ENCODE measurements around the gene RAB42. TPM values are rescaled to one million over a fixed set of nuclear protein-coding genes. Genes with fewer than 3 reads are reported as not detected.
A peak's percentile ranks its signal among the peaks of the same experiment; 100 is the strongest.

Gene RAB42
- total and polyA plus RNA-seq, 8 donors, result 5.2 to 17.7 (median 6.4) TPM

- no peak overlapping the region for H3K4me3 ChIP-seq
- H3K27ac ChIP-seq, result no peak overlapping the region
- ATAC-seq (no peak), DNase-seq (no peak)
- TF ChIP-seq, protein P1, sequence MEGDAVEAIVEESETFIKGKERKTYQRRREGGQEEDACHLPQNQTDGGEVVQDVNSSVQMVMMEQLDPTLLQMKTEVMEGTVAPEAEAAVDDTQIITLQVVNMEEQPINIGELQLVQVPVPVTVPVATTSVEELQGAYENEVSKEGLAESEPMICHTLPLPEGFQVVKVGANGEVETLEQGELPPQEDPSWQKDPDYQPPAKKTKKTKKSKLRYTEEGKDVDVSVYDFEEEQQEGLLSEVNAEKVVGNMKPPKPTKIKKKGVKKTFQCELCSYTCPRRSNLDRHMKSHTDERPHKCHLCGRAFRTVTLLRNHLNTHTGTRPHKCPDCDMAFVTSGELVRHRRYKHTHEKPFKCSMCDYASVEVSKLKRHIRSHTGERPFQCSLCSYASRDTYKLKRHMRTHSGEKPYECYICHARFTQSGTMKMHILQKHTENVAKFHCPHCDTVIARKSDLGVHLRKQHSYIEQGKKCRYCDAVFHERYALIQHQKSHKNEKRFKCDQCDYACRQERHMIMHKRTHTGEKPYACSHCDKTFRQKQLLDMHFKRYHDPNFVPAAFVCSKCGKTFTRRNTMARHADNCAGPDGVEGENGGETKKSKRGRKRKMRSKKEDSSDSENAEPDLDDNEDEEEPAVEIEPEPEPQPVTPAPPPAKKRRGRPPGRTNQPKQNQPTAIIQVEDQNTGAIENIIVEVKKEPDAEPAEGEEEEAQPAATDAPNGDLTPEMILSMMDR (IDR thresholded peaks at IDR 0.05), result no peak
- no peaks in the 10 kb centered on the region for H3K27me3 ChIP-seq
- intact Hi-C loops (cut with DNase I), result no loop called here
- peaks cover 0 to 5% of the 10 kb centered on the region in 2 donors for H3K36me3 ChIP-seq
- no peaks in the 10 kb centered on the region for H3K9me3 ChIP-seq
- peaks cover 16 to 36% of the 10 kb centered on the region in 2 donors for H3K4me1 ChIP-seq
These were observed 48.7 kb downstream of the RAB42 start for GRCh38 chr1:28640766-28641165.

DNA sequence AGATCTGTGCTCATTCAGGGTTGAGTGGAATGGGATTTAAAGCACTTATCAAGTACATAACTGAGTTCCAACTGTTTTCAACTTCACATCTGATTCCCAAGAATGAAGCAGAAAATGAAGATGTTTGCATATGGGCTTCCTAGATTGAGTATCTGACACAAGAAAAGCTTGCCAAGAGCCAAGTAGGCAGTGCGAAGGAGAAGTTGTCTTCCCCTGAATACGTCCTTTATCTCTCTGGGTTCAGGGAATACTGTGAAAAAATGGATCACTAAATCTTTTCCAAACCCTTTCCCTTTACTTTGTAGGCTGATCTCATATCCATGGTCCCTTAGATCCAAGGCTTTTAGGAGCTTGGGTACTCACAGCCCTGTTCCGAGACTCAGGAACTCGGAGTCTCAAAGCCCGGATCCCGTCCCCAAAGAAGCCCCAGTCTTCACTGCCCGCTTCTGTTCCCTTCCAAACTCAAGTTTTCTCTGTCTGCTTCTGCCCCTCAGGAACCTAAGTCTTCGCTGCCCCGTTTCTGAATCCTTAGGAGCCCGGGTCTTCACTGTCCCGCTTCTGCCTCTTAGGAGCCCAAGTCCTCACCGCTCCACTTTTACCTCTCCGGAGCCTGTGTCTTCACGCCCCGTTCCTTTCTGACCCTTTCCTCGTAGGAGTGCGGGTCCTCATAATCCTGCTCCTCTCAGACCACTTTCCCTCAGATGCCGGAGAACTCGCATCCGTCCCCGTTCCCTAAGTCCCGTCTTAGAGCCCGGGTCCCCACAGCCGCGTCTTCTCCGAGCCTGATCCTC lies 50.2 kb downstream of the RAB42 start:
- Histone ChIP-seq H3K4me1 (peaks cover 16 to 37% of the 10 kb centered on the region in 2 donors), H3K4me3 (peak overlapping the region; percentile 69 to 71), H3K27me3 (no peaks in the 10 kb centered on the region), H3K9me3 (no peaks in the 10 kb centered on the region), H3K36me3 (no peaks in the 10 kb centered on the region), H3K27ac (peak overlapping the region; percentile 90 to 95)
- intact Hi-C loops (cut with DNase I), result no loop called here
- ATAC-seq, result peak; percentile 28
- DNase-seq, result peak in 2 of 4 donors; percentile 10 to 26
- TF ChIP-seq, protein P1 (IDR thresholded peaks at IDR 0.05), result no peak

GRCh38 chr1:28642847-28643635 lies 51.0 kb downstream of the RAB42 start, which contains the start of gene TAF12:
TSS of gene TAF12 (minus strand) at chr1:28643067. CDS start at chr1:28622081, 20,986 bp downstream.
- peak within 1 kb of the TSS; percentile 69 to 71 for H3K4me3 ChIP-seq
- DNase-seq (peak; percentile 94 to 98 (median 95)), ATAC-seq (peak; percentile 94)
- H3K9me3 ChIP-seq, result no peaks in the 10 kb centered on the region
- TF ChIP-seq, protein P1 (IDR thresholded peaks at IDR 0.05), result peak in 1 of 2 donors; percentile 35
- H3K27ac ChIP-seq, result peak within 1 kb of the TSS; percentile 90 to 95
- H3K36me3 ChIP-seq, result no peaks in the 10 kb centered on the region
- intact Hi-C loops (cut with DNase I), result no loop called here
- H3K27me3 ChIP-seq, result no peaks in the 10 kb centered on the region
- H3K4me1 ChIP-seq, result peaks cover 16 to 45% of the 10 kb centered on the region in 2 donors

DNA sequence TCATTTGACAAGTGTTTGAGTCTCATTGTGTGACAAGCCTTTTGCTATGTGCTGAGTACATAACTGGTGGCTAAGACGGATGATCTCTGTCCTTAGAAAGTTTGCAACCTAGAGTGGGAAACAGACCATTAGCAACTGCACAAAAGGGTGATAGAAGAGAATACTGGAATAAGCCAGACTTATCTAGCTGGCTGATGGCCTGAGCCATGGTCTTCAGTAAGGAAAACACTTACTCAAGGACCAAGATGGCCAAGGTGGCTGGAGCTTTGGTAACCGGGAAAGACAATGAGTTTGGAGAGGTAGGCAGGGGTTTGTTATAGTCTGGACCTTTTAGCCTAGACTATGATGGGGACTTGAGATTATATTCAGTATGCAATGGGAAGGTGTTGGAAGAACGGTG lies 52.4 kb downstream of the RAB42 start:
- no peaks in the 10 kb centered on the region for H3K36me3 ChIP-seq
- peak overlapping the region in 1 of 2 donors; percentile 71 for H3K4me3 ChIP-seq
- H3K27ac ChIP-seq, result peak overlapping the region in 1 of 2 donors; percentile 95
- ATAC-seq (no peak), DNase-seq (no peak)
- no peaks in the 10 kb centered on the region for H3K9me3 ChIP-seq
- TF ChIP-seq, protein P1 (IDR thresholded peaks at IDR 0.05), result no peak
- H3K27me3 ChIP-seq, result no peaks in the 10 kb centered on the region
- peaks cover 16 to 53% of the 10 kb centered on the region in 2 donors for H3K4me1 ChIP-seq
- intact Hi-C loops (cut with DNase I), result no loop called here

Other genes with a start within 250 kb of the RAB42 start
- 10 to 100 TPM; 39.7 to 40.6 TPM for gene PHACTR4, start 222.5 kb upstream of the RAB42 start, total RNA-seq
- gene PHACTR4, start 222.5 kb upstream of the RAB42 start, polyA plus RNA-seq (ENCODE audit: insufficient read length in 6 of 6), result 10 to 100 TPM; 59.3 to 73.8 (median 68.7) TPM
- 10 to 100 TPM; 35.5 to 36.3 TPM for gene RCC1, start 86.2 kb upstream of the RAB42 start, total RNA-seq
- gene RCC1, start 86.2 kb upstream of the RAB42 start, polyA plus RNA-seq (ENCODE audit: insufficient read length in 6 of 6), result 10 to 100 TPM; 38.1 to 57.8 (median 40.1) TPM
- 10 to 100 TPM; 26.1 to 27.0 TPM for gene TRNAU1AP, start 39.2 kb upstream of the RAB42 start, total RNA-seq
- gene TRNAU1AP, start 39.2 kb upstream of the RAB42 start, polyA plus RNA-seq (ENCODE audit: insufficient read length in 6 of 6), result 10 to 100 TPM; 28.2 to 34.6 (median 31.2) TPM
- 10 to 100 TPM; 23.2 to 25.2 TPM for gene TAF12, start 50.8 kb downstream of the RAB42 start, total RNA-seq
- 10 to 100 TPM; 30.0 to 33.2 (median 31.4) TPM for gene TAF12, start 50.8 kb downstream of the RAB42 start, polyA plus RNA-seq (ENCODE audit: insufficient read length in 6 of 6)
- not detected for gene RNU11, start 56.3 kb downstream of the RAB42 start, total RNA-seq
- gene RNU11, start 56.3 kb downstream of the RAB42 start, polyA plus RNA-seq (ENCODE audit: insufficient read length in 6 of 6), result not detected
- gene GMEB1, start 76.5 kb downstream of the RAB42 start, total RNA-seq, result 10 to 100 TPM; 10.6 to 13.7 TPM
- 10 to 100 TPM; 16.0 to 18.6 (median 17.2) TPM for gene GMEB1, start 76.5 kb downstream of the RAB42 start, polyA plus RNA-seq (ENCODE audit: insufficient read length in 6 of 6)
- 10 to 100 TPM; 60.4 to 67.5 TPM for gene YTHDF2, start 144.7 kb downstream of the RAB42 start, total RNA-seq
- gene YTHDF2, start 144.7 kb downstream of the RAB42 start, polyA plus RNA-seq (ENCODE audit: insufficient read length in 6 of 6), result 10 to 100 TPM; 70.7 to 82.5 (median 76.8) TPM
- gene OPRD1, start 219.9 kb downstream of the RAB42 start, total RNA-seq, result not detected
- under 1 TPM; 0.18 to 0.42 (median 0.23) TPM for gene OPRD1, start 219.9 kb downstream of the RAB42 start, polyA plus RNA-seq (ENCODE audit: insufficient read length in 6 of 6)